GM21528 (cell line): ENCODE data around the gene COX6A1.

Source experiments
- ATAC-seq: cut with Tn5 transposase; IDR thresholded peaks from one replicate; pipeline ENCODE4 v1.9.1; 2021; ENCODE audit warnings: mild to moderate bottlenecking, moderate library complexity; ENCODE audit not compliant: unreplicated experiment, low FRiP score

COX6A1 gene

GRCh38 chr12:120490325-120490724 is 52.4 kb downstream of the COX6A1 start:
- no peak for ATAC-seq
